ENCODE data around the gene ANGPTL2. TPM values are rescaled to one million over a fixed set of nuclear protein-coding genes. Genes with fewer than 3 reads are reported as not detected.
A peak's percentile ranks its signal among the peaks of the same experiment; 100 is the strongest.

Gene ANGPTL2
- total RNA-seq, 6 donors from 2014 or later, result 3.9 to 26.0 (median 7.9) TPM

DNA sequence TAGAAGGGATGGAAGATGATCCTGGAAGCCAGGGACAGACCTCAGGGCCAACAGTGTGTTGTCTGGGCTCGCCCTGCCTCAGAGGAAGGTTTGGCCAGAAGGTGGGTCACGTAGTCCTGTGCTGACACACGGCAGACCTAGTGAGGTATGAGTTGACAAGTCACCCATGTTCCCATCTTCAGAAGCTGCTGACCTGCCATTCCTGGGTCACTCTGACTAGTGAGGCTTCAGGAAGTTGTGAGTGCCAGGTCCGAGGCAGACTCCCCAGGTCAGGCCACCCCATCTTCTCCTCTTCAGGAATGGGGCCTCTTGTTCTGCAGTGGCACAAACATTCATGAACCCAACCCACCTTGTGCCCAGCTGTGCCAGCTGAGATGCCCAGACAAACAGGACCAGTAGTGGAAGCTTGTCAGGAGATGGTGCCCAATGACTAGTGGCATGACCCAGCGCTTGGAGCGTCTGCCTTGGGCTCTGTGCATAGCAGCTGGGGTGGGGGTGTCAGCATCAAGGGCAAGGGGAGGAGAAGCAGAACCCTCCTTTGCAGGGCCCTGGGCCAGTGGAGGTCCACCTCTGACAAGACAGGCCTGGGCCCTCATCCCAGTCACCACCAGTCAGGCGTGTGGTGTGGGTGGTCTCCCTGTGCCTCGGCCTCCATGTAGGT lies 16.8 kb upstream of the ANGPTL2 start:
- no peak overlapping the region for H3K4me3 ChIP-seq
- ATAC-seq (ENCODE audit: low FRiP score in 2 of 2), result peak in 1 of 2 donors; percentile 20
- TF ChIP-seq POLR2AphosphoS5 (IDR thresholded peaks at IDR 0.05) (no peak), POLR2A (IDR thresholded peaks at IDR 0.05) (no peak), EP300 (IDR thresholded peaks at IDR 0.05) (no peak)
- TF ChIP-seq, protein P1, sequence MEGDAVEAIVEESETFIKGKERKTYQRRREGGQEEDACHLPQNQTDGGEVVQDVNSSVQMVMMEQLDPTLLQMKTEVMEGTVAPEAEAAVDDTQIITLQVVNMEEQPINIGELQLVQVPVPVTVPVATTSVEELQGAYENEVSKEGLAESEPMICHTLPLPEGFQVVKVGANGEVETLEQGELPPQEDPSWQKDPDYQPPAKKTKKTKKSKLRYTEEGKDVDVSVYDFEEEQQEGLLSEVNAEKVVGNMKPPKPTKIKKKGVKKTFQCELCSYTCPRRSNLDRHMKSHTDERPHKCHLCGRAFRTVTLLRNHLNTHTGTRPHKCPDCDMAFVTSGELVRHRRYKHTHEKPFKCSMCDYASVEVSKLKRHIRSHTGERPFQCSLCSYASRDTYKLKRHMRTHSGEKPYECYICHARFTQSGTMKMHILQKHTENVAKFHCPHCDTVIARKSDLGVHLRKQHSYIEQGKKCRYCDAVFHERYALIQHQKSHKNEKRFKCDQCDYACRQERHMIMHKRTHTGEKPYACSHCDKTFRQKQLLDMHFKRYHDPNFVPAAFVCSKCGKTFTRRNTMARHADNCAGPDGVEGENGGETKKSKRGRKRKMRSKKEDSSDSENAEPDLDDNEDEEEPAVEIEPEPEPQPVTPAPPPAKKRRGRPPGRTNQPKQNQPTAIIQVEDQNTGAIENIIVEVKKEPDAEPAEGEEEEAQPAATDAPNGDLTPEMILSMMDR (IDR thresholded peaks at IDR 0.05), result no peak
- no peak for DNase-seq
- H3K27me3 ChIP-seq, result no peaks in the 10 kb centered on the region
- H3K9me3 ChIP-seq, result no peaks in the 10 kb centered on the region
- H3K27ac ChIP-seq, result no peak overlapping the region
- H3K4me1 ChIP-seq, result peaks cover 0 to 5% (median under 1%) of the 10 kb centered on the region in 4 donors
- no peaks in the 10 kb centered on the region for H3K36me3 ChIP-seq
- WGBS, 2 donors, result 93 to 98% methylated on average over 7 to 8 of the region's 8 CpGs

DNA sequence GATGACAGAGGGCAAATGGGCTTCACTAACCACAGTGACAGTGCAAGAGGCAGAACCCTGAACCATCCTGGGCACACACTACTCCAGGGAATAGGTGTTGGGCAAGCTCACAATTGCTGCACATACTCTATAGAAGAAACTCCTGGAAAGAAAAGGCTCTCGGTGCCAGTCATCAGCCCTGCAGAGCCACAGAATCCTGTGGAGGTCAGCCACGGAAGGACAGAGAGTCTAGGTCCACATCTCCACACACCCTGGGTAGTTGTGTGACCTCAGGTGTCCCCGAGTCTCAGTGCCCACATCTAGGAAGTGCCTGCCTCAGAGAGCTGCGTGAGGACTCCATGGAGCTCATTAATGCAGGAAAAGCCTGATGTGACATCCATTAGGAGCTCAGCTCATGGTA lies 16.0 kb upstream of the ANGPTL2 start:
- H3K4me3 ChIP-seq, result no peak overlapping the region
- DNase-seq (no peak), ATAC-seq (ENCODE audit: low FRiP score in 2 of 2) (no peak)
- H3K27me3 ChIP-seq, result no peaks in the 10 kb centered on the region
- peaks cover 2 to 12% (median 8%) of the 10 kb centered on the region in 4 donors for H3K4me1 ChIP-seq
- no peaks in the 10 kb centered on the region for H3K36me3 ChIP-seq
- H3K27ac ChIP-seq, result no peak overlapping the region
- H3K9me3 ChIP-seq, result no peaks in the 10 kb centered on the region
- TF ChIP-seq POLR2AphosphoS5 (IDR thresholded peaks at IDR 0.05), result no peak
- 93 to 98% methylated on average over 2 to 4 of the region's 4 CpGs for WGBS, 2 donors

DNA sequence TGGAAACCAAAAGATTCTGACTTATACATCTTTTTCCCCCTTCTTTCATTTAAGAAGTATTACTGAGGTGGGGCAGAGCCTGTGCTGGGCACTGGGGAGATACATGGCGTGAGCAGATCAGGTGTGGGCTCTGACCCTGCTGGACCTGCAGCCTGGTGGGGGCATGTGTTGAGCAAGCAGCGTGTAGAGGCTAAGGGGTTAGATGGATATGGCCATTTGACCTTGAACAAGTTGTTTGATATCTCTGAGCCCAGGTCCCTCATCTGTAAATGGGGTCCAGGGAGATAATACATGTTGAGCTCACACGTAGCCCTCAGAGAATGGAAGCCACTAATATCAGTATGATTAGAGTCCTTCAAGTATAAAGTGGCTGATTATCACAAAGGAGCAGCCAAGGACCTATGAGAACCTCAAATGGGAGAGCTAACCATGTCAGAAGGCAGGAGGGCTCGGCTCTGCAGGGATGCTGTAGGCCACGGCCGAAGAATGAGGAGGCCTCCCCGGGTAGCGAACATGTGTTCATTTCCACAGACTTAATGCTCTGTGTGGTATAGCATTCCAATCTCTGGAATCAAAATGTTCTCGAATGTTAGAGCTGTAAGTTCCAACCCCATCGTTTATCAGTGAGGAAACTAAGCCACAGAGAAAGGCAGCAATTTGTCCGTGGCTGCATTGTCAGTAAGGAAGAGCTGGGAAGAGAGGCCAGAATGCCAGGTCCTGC lies 15.4 kb upstream of the ANGPTL2 start:
- H3K9me3 ChIP-seq, result no peaks in the 10 kb centered on the region
- ATAC-seq (ENCODE audit: low FRiP score in 2 of 2) (no peak), DNase-seq (no peak)
- WGBS, 2 donors, result 92 to 96% methylated on average over 11 of the region's 11 CpGs
- H3K4me3 ChIP-seq, result no peak overlapping the region
- H3K27ac ChIP-seq, result no peak overlapping the region
- H3K36me3 ChIP-seq, result no peaks in the 10 kb centered on the region
- H3K4me1 ChIP-seq, result peaks cover 8 to 18% (median 14%) of the 10 kb centered on the region in 4 donors
- H3K27me3 ChIP-seq, result no peaks in the 10 kb centered on the region
- TF ChIP-seq POLR2A (IDR thresholded peaks at IDR 0.05) (no peak), POLR2AphosphoS5 (IDR thresholded peaks at IDR 0.05) (no peak), EP300 (IDR thresholded peaks at IDR 0.05) (no peak)
- TF ChIP-seq, protein P1 (IDR thresholded peaks at IDR 0.05), result no peak

DNA sequence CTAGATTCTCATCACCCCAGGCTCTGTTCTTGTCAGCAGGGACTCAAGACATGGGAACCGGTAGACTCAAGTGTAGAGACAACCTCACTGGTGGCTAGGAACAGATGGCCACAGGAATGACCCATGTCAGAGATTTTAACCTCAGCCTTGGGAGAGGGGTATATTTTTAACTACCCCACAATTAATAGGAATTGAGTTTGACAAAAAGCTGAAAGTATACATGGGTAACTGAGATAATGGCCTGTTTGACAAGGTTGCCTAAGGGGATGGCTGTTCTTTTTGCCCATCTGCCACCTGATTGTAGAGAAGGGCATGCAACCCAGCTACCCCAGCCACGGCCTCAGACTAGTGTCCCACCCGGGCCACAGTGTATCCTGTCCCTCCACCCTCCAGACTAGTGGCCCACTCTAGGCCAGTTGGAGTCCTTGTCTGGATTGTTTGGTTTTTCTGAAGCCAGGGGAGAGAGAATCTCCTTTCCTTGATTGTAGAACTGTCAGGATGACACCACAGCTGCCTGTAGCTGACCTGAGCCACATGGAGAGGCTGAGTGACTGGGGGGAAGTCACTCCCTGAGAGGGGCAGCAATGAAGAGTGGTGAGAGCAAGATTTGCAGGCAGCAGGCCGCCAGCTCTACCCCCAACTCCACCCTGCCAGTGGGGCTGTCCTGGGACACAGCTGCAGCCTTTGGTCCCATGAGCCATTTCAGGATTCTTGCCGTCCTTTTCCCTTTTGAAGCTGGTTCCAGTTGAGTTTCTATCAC lies 14.6 kb upstream of the ANGPTL2 start:
- no peaks in the 10 kb centered on the region for H3K27me3 ChIP-seq
- ATAC-seq (ENCODE audit: low FRiP score in 2 of 2) (no peak), DNase-seq (no peak)
- WGBS, 2 donors, result 85 to 92% methylated on average over 4 to 5 of the region's 5 CpGs
- H3K36me3 ChIP-seq, result no peaks in the 10 kb centered on the region
- no peak for TF ChIP-seq EP300 (IDR thresholded peaks at IDR 0.05)
- TF ChIP-seq POLR2AphosphoS5 (IDR thresholded peaks at IDR 0.05), result no peak
- TF ChIP-seq, protein P1 (IDR thresholded peaks at IDR 0.05), result no peak
- TF ChIP-seq POLR2A (IDR thresholded peaks at IDR 0.05), result no peak
- no peaks in the 10 kb centered on the region for H3K9me3 ChIP-seq
- peaks cover 10 to 24% (median 15%) of the 10 kb centered on the region in 4 donors for H3K4me1 ChIP-seq
- H3K4me3 ChIP-seq, result no peak overlapping the region
- no peak overlapping the region for H3K27ac ChIP-seq
